Pons (tissue), 1 donor: ENCODE data around the gene AGRN.
"Not testable (repeated sequence)": the region's sequence is repeated elsewhere in the genome, so short reads cannot be mapped to it uniquely, and the experiment has no call there.

Experiments used
- DNase-seq: peaks from one replicate; pipeline ENCODE4 v3.0.0-alpha.2; 2016; ENCODE audit warnings: low spot score

The AGRN gene

GRCh38 chr1:1092894-1093609 lies 73.1 kb downstream of the AGRN start:
- DNase-seq = no peak

- no peak for DNase-seq
These were observed 73.7 kb downstream of the AGRN start for GRCh38 chr1:1093610-1093943.

GRCh38 chr1:1094981-1095380 lies 75.1 kb downstream of the AGRN start:
- no peak for DNase-seq

GRCh38 chr1:1096136-1096535 lies 76.2 kb downstream of the AGRN start:
- DNase-seq = not testable (repeated sequence)

- no peak for DNase-seq
These were observed 78.9 kb downstream of the AGRN start for GRCh38 chr1:1098681-1099421.

- DNase-seq = peak; percentile 20
These were observed 79.7 kb downstream of the AGRN start for GRCh38 chr1:1099506-1100183.

GRCh38 chr1:1100296-1100695 lies 80.4 kb downstream of the AGRN start:
- no peak for DNase-seq

- no peak for DNase-seq
These were observed 81.6 kb downstream of the AGRN start for GRCh38 chr1:1101503-1101902.

GRCh38 chr1:1104152-1104551 lies 84.2 kb downstream of the AGRN start:
- DNase-seq = not testable (repeated sequence)
